Progenitor cell of endocrine pancreas (in vitro differentiated cells): ENCODE data around the gene NOD2. TPM values are rescaled to one million over a fixed set of nuclear protein-coding genes. Genes with fewer than 3 reads are reported as not detected.

Source experiments
- DNase-seq: peaks from one replicate; pipeline ENCODE4 v3.0.0; 2021; ENCODE audit warnings: low spot score; ENCODE audit not compliant: unreplicated experiment
- H3K27ac Mint-ChIP-seq: 2 replicates; pipeline ENCODE4 v1.8.0; 2021; ENCODE audit warnings: mild to moderate bottlenecking, moderate library complexity, mixed read lengths
- H3K27me3 Mint-ChIP-seq: 2 replicates; pipeline ENCODE4 v1.8.0; 2021; ENCODE audit warnings: mixed read lengths
- H3K36me3 Mint-ChIP-seq: 2 replicates; pipeline ENCODE4 v1.8.0; 2022; ENCODE audit warnings: mixed read lengths; ENCODE audit not compliant: insufficient read depth
- H3K4me1 Mint-ChIP-seq: 2 replicates; pipeline ENCODE4 v1.8.0; 2021; ENCODE audit warnings: low read depth, mixed read lengths
- H3K4me3 Mint-ChIP-seq: 2 replicates; pipeline ENCODE4 v1.8.0; 2021; ENCODE audit warnings: low read depth, mild to moderate bottlenecking, moderate library complexity, mixed read lengths
- H3K9me3 Mint-ChIP-seq: 2 replicates; pipeline ENCODE4 v1.8.0; 2021; ENCODE audit warnings: low read depth, mixed read lengths
- CTCF ChIP-seq: fragments of 200-600 bp; sonication (generic); IDR thresholded peaks from one replicate; pipeline ENCODE4 v1.5.0; 2021; ENCODE audit warnings: antibody characterized with exemption, mild to moderate bottlenecking; ENCODE audit not compliant: unreplicated experiment
- total RNA-seq: library from RNA; stranded (reverse); gene quantifications from 2 replicates; pipeline ENCODE4 v1.2.1, GENCODE V29; 2021

The NOD2 gene
- total RNA-seq, 1 donor from 2014 or later: not detected

GRCh38 chr16:50690177-50690576 is 3.2 kb upstream of the NOD2 start:
- H3K4me1 Mint-ChIP-seq: no peaks in the 10 kb centered on the region
- H3K36me3 Mint-ChIP-seq: no peaks in the 10 kb centered on the region
- no peak for TF ChIP-seq CTCF
- DNase-seq: no peak
- H3K27ac Mint-ChIP-seq: no peak overlapping the region
- peaks cover 53% of the 10 kb centered on the region for H3K27me3 Mint-ChIP-seq
- H3K9me3 Mint-ChIP-seq: no peaks in the 10 kb centered on the region
- no peak overlapping the region for H3K4me3 Mint-ChIP-seq

GRCh38 chr16:50692644-50692998 is 785 bp upstream of the NOD2 start:
- Mint-ChIP-seq H3K27me3 (peaks cover 64% of the 10 kb centered on the region), H3K36me3 (no peaks in the 10 kb centered on the region), H3K4me1 (no peaks in the 10 kb centered on the region), H3K27ac (no peak overlapping the region), H3K9me3 (no peaks in the 10 kb centered on the region), H3K4me3 (peak overlapping the region; percentile 35)
- no peak for DNase-seq
- TF ChIP-seq CTCF: no peak

- H3K27me3 Mint-ChIP-seq: peaks cover 64% of the 10 kb centered on the region
- H3K4me3 Mint-ChIP-seq: no peak overlapping the region
- no peaks in the 10 kb centered on the region for H3K9me3 Mint-ChIP-seq
- no peak overlapping the region for H3K27ac Mint-ChIP-seq
- TF ChIP-seq CTCF: no peak
- DNase-seq: no peak
- no peaks in the 10 kb centered on the region for H3K4me1 Mint-ChIP-seq
- no peaks in the 10 kb centered on the region for H3K36me3 Mint-ChIP-seq
These were observed 800 bp downstream of the NOD2 start for GRCh38 chr16:50694206-50694605.

- no peak overlapping the region for H3K4me3 Mint-ChIP-seq
- no peaks in the 10 kb centered on the region for H3K36me3 Mint-ChIP-seq
- H3K4me1 Mint-ChIP-seq: no peaks in the 10 kb centered on the region
- H3K9me3 Mint-ChIP-seq: no peaks in the 10 kb centered on the region
- no peak overlapping the region for H3K27ac Mint-ChIP-seq
- peaks cover 66% of the 10 kb centered on the region for H3K27me3 Mint-ChIP-seq
- no peak for TF ChIP-seq CTCF
- DNase-seq: no peak
These were observed 1.9 kb downstream of the NOD2 start for GRCh38 chr16:50695017-50696000.

- Mint-ChIP-seq H3K27me3 (peaks cover 57% of the 10 kb centered on the region), H3K4me3 (no peak overlapping the region), H3K27ac (no peak overlapping the region), H3K4me1 (no peaks in the 10 kb centered on the region), H3K36me3 (no peaks in the 10 kb centered on the region), H3K9me3 (no peaks in the 10 kb centered on the region)
- TF ChIP-seq CTCF: no peak
- no peak for DNase-seq
These were observed 2.7 kb downstream of the NOD2 start for GRCh38 chr16:50696126-50696525.
